NCI-H1105 (cell line): ENCODE data around the gene LRMDA.
A peak's percentile ranks its signal among the peaks of the same experiment; 100 is the strongest.

Source experiments
- DNase-seq: peaks from one replicate; lab custom pipeline; 2025; lab: John Stamatoyannopoulos, UW

The LRMDA gene

GRCh38 chr10:76398043-76398710, 966.8 kb downstream of the LRMDA start:
- no peak for DNase-seq

GRCh38 chr10:76399226-76399625, 967.8 kb downstream of the LRMDA start:
- DNase-seq, result no peak

- no peak for DNase-seq
Measured at GRCh38 chr10:76401006-76401405, 969.6 kb downstream of the LRMDA start.

GRCh38 chr10:76403912-76404311, 972.5 kb downstream of the LRMDA start:
- no peak for DNase-seq

GRCh38 chr10:76404531-76404930, 973.1 kb downstream of the LRMDA start:
- no peak for DNase-seq

GRCh38 chr10:76405922-76406321, 974.5 kb downstream of the LRMDA start:
- DNase-seq, result no peak

- no peak for DNase-seq
Measured at GRCh38 chr10:76408646-76409045, 977.2 kb downstream of the LRMDA start.

GRCh38 chr10:76411729-76412435, 980.5 kb downstream of the LRMDA start:
- no peak for DNase-seq

GRCh38 chr10:76415554-76415953, 984.1 kb downstream of the LRMDA start:
- DNase-seq, result no peak

GRCh38 chr10:76416642-76417041, 985.2 kb downstream of the LRMDA start:
- no peak for DNase-seq

GRCh38 chr10:76420725-76421124, 989.3 kb downstream of the LRMDA start:
- no peak for DNase-seq

- no peak for DNase-seq
Measured at GRCh38 chr10:76422769-76423168, 991.3 kb downstream of the LRMDA start.

GRCh38 chr10:76428551-76429367, 997.3 kb downstream of the LRMDA start:
- DNase-seq, result no peak

- no peak for DNase-seq
Measured at GRCh38 chr10:76429368-76430060, 998.1 kb downstream of the LRMDA start.

GRCh38 chr10:76430061-76430645, 998.7 kb downstream of the LRMDA start:
- no peak for DNase-seq

GRCh38 chr10:76432016-76433012, 1000.9 kb downstream of the LRMDA start:
- DNase-seq, result no peak

- peak; percentile 87 for DNase-seq
Measured at GRCh38 chr10:76433161-76434005, 1002.0 kb downstream of the LRMDA start.

- DNase-seq, result no peak
Measured at GRCh38 chr10:76435157-76435556, 1003.7 kb downstream of the LRMDA start.

- no peak for DNase-seq
Measured at GRCh38 chr10:76436401-76436811, 1005.0 kb downstream of the LRMDA start.

- DNase-seq, result no peak
Measured at GRCh38 chr10:76436981-76437380, 1005.6 kb downstream of the LRMDA start.
